ENCODE measurements around the gene PLA2G4A.

Gene PLA2G4A

DNA sequence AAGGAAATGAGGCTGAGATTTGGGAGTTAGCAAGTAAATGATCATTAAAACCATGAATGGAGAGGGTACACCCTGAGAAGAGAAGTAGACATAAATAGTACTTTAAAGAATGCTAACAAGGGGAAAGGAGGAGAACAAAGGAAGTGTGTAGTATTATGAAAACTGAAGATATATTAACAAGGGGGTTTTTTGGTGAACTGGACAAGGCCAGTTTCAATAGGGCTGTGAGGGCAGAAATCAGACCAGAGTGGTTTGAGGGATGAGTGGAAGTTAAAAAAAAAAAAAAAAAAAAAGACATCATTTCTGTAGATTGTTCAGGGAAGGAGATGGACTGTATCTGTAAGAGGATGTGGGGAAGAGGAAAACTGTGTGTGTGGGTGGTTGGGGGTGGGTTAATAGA lies 137.1 kb downstream of the PLA2G4A start:
- no peaks in the 10 kb centered on the region for H3K4me1 ChIP-seq (ENCODE audit: control insufficient read depth, insufficient read depth, low read length)
- H3K9me3 ChIP-seq (replicated peaks; ENCODE audit: low read length), result no peaks in the 10 kb centered on the region
- no peaks in the 10 kb centered on the region for H3K36me3 ChIP-seq (ENCODE audit: insufficient read depth, low read length)
- no peak overlapping the region for H3K4me2 ChIP-seq (ENCODE audit: low read length)
- H3K4me3 ChIP-seq (ENCODE audit: low read length), result no peak overlapping the region
- no peak overlapping the region for H3K9ac ChIP-seq (ENCODE audit: low read depth, low read length)
- H3K27me3 ChIP-seq (ENCODE audit: control insufficient read depth, insufficient read depth, low read length), result no peaks in the 10 kb centered on the region

DNA sequence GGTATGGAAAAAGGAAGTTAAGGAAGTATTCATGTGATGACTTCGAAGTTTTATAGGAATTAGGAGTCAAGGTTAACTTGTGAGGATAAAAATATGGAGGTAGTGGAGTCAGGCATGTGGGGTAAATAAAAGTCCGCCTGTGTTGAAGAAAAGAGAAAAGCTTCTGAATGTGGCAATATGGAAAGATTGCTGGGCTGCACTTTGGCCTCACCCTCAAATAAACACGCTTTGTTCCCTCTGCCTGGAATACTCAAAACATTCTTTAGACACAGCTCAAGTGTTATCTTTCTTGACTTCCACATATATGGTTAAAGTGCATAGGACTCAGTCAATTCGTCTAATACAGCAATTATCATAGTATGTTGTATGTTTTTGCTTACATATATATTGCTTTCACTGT lies 137.7 kb downstream of the PLA2G4A start:
- H3K4me1 ChIP-seq (ENCODE audit: control insufficient read depth, insufficient read depth, low read length), result no peaks in the 10 kb centered on the region
- no peak overlapping the region for H3K4me2 ChIP-seq (ENCODE audit: low read length)
- no peak overlapping the region for H3K4me3 ChIP-seq (ENCODE audit: low read length)
- H3K27me3 ChIP-seq (ENCODE audit: control insufficient read depth, insufficient read depth, low read length), result no peaks in the 10 kb centered on the region
- H3K9ac ChIP-seq (ENCODE audit: low read depth, low read length), result no peak overlapping the region
- H3K36me3 ChIP-seq (ENCODE audit: insufficient read depth, low read length), result no peaks in the 10 kb centered on the region
- no peaks in the 10 kb centered on the region for H3K9me3 ChIP-seq (replicated peaks; ENCODE audit: low read length)

- no peaks in the 10 kb centered on the region for H3K36me3 ChIP-seq (ENCODE audit: insufficient read depth, low read length)
Observed at GRCh38 chr1:186967656-186968394, 139.1 kb downstream of the PLA2G4A start.

GRCh38 chr1:186974774-186975181 lies 146.0 kb downstream of the PLA2G4A start:
- Histone ChIP-seq H3K4me2 (ENCODE audit: low read length) (no peak overlapping the region), H3K9ac (ENCODE audit: low read depth, low read length) (no peak overlapping the region), H3K36me3 (ENCODE audit: insufficient read depth, low read length) (no peaks in the 10 kb centered on the region), H3K9me3 (replicated peaks; ENCODE audit: low read length) (no peaks in the 10 kb centered on the region), H3K4me3 (ENCODE audit: low read length) (no peak overlapping the region), H3K27me3 (ENCODE audit: control insufficient read depth, insufficient read depth, low read length) (no peaks in the 10 kb centered on the region), H3K4me1 (ENCODE audit: control insufficient read depth, insufficient read depth, low read length) (peaks cover 2% of the 10 kb centered on the region)

More at GRCh38 chr1:186967656-186968394, 139.1 kb downstream of the PLA2G4A start:
- no peaks in the 10 kb centered on the region for H3K27me3 ChIP-seq (ENCODE audit: control insufficient read depth, insufficient read depth, low read length)
- no peak overlapping the region for H3K4me3 ChIP-seq (ENCODE audit: low read length)
- H3K4me1 ChIP-seq (ENCODE audit: control insufficient read depth, insufficient read depth, low read length), result no peaks in the 10 kb centered on the region
- no peaks in the 10 kb centered on the region for H3K9me3 ChIP-seq (replicated peaks; ENCODE audit: low read length)
- H3K9ac ChIP-seq (ENCODE audit: low read depth, low read length), result no peak overlapping the region
- no peak overlapping the region for H3K4me2 ChIP-seq (ENCODE audit: low read length)

DNA sequence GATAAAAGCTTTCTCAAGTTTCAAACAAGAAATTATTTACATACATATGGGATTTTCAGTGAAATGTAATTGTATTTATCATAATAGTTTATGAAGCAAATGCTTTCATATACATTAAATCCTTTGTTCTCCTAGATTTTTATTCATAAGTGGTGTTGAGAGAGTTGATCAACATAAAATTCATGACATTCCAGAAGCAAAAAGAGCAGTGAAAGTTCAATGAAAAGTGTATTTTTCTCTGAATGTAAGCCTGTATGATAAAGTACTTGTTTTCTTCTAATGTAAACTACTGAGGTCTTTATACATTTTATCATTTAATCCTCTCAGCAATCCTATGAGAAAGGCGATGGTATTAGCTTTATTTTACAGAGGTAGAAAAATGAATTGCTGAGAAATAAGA lies 146.5 kb downstream of the PLA2G4A start:
- peaks cover 2% of the 10 kb centered on the region for H3K4me1 ChIP-seq (ENCODE audit: control insufficient read depth, insufficient read depth, low read length)
- H3K4me2 ChIP-seq (ENCODE audit: low read length), result no peak overlapping the region
- no peaks in the 10 kb centered on the region for H3K36me3 ChIP-seq (ENCODE audit: insufficient read depth, low read length)
- no peaks in the 10 kb centered on the region for H3K27me3 ChIP-seq (ENCODE audit: control insufficient read depth, insufficient read depth, low read length)
- H3K9me3 ChIP-seq (replicated peaks; ENCODE audit: low read length), result no peaks in the 10 kb centered on the region
- no peak overlapping the region for H3K4me3 ChIP-seq (ENCODE audit: low read length)
- no peak overlapping the region for H3K9ac ChIP-seq (ENCODE audit: low read depth, low read length)

DNA sequence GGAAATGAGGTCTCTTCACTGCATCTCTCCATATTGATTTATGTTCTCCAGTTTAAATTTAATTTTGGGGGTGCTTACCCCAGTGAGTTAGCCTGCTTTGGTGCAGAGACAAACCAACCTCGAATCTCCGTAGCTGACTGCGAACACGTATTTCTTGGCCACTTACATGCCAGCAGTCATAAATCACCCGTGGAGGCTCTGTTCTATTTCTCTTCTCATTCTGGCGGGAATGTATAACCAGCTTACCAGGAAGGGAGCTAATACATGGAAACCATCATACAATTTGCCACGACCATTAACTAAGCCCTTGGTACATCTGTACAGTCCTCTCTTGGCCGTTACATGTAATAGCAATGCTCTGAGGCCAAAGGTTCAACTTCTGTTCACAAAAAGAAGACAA lies 148.0 kb downstream of the PLA2G4A start:
- no peak overlapping the region for H3K9ac ChIP-seq (ENCODE audit: low read depth, low read length)
- no peaks in the 10 kb centered on the region for H3K9me3 ChIP-seq (replicated peaks; ENCODE audit: low read length)
- no peak overlapping the region for H3K4me3 ChIP-seq (ENCODE audit: low read length)
- no peak overlapping the region for H3K4me2 ChIP-seq (ENCODE audit: low read length)
- no peaks in the 10 kb centered on the region for H3K36me3 ChIP-seq (ENCODE audit: insufficient read depth, low read length)
- no peaks in the 10 kb centered on the region for H3K27me3 ChIP-seq (ENCODE audit: control insufficient read depth, insufficient read depth, low read length)
- H3K4me1 ChIP-seq (ENCODE audit: control insufficient read depth, insufficient read depth, low read length), result peaks cover 2% of the 10 kb centered on the region

- peaks cover 2% of the 10 kb centered on the region for H3K4me1 ChIP-seq (ENCODE audit: control insufficient read depth, insufficient read depth, low read length)
- H3K27me3 ChIP-seq (ENCODE audit: control insufficient read depth, insufficient read depth, low read length), result no peaks in the 10 kb centered on the region
- no peak overlapping the region for H3K9ac ChIP-seq (ENCODE audit: low read depth, low read length)
- no peaks in the 10 kb centered on the region for H3K36me3 ChIP-seq (ENCODE audit: insufficient read depth, low read length)
- H3K4me3 ChIP-seq (ENCODE audit: low read length), result no peak overlapping the region
- no peaks in the 10 kb centered on the region for H3K9me3 ChIP-seq (replicated peaks; ENCODE audit: low read length)
- H3K4me2 ChIP-seq (ENCODE audit: low read length), result no peak overlapping the region
Observed at GRCh38 chr1:186977266-186977957, 148.7 kb downstream of the PLA2G4A start.

- Histone ChIP-seq H3K4me3 (ENCODE audit: low read length) (no peak overlapping the region), H3K36me3 (ENCODE audit: insufficient read depth, low read length) (no peaks in the 10 kb centered on the region), H3K4me2 (ENCODE audit: low read length) (no peak overlapping the region), H3K4me1 (ENCODE audit: control insufficient read depth, insufficient read depth, low read length) (peaks cover 2% of the 10 kb centered on the region), H3K9me3 (replicated peaks; ENCODE audit: low read length) (no peaks in the 10 kb centered on the region), H3K27me3 (ENCODE audit: control insufficient read depth, insufficient read depth, low read length) (no peaks in the 10 kb centered on the region), H3K9ac (ENCODE audit: low read depth, low read length) (no peak overlapping the region)
Observed at GRCh38 chr1:186978596-186979556, 150.1 kb downstream of the PLA2G4A start.

GRCh38 chr1:186980400-186980799 lies 151.7 kb downstream of the PLA2G4A start:
- Histone ChIP-seq H3K4me1 (ENCODE audit: control insufficient read depth, insufficient read depth, low read length) (peaks cover 2% of the 10 kb centered on the region), H3K9ac (ENCODE audit: low read depth, low read length) (no peak overlapping the region), H3K4me2 (ENCODE audit: low read length) (no peak overlapping the region), H3K27me3 (ENCODE audit: control insufficient read depth, insufficient read depth, low read length) (no peaks in the 10 kb centered on the region), H3K9me3 (replicated peaks; ENCODE audit: low read length) (no peaks in the 10 kb centered on the region), H3K36me3 (ENCODE audit: insufficient read depth, low read length) (no peaks in the 10 kb centered on the region), H3K4me3 (ENCODE audit: low read length) (no peak overlapping the region)

DNA sequence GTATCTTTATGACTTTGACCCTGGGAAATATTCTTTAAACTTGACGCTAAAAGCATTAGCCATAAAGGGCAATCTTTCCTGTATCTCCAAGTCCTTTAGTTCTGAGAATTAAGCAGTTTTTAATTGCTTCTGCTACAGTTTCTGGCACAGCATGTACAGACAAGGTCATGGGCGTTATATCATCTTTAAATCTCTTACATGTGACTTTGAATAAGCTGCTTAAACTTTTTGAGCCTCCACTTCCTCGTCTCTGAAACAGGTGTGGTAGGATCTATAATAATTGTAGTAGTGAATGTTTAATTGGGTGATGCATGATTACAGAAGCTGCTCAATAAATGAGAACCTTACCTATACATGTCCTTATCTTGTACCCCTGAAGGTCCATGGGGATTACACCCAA lies 153.4 kb downstream of the PLA2G4A start:
- Histone ChIP-seq H3K36me3 (ENCODE audit: insufficient read depth, low read length) (no peaks in the 10 kb centered on the region), H3K4me3 (ENCODE audit: low read length) (no peak overlapping the region), H3K4me2 (ENCODE audit: low read length) (no peak overlapping the region), H3K27me3 (ENCODE audit: control insufficient read depth, insufficient read depth, low read length) (no peaks in the 10 kb centered on the region), H3K9ac (ENCODE audit: low read depth, low read length) (no peak overlapping the region), H3K9me3 (replicated peaks; ENCODE audit: low read length) (no peaks in the 10 kb centered on the region), H3K4me1 (ENCODE audit: control insufficient read depth, insufficient read depth, low read length) (peaks cover 2% of the 10 kb centered on the region)

DNA sequence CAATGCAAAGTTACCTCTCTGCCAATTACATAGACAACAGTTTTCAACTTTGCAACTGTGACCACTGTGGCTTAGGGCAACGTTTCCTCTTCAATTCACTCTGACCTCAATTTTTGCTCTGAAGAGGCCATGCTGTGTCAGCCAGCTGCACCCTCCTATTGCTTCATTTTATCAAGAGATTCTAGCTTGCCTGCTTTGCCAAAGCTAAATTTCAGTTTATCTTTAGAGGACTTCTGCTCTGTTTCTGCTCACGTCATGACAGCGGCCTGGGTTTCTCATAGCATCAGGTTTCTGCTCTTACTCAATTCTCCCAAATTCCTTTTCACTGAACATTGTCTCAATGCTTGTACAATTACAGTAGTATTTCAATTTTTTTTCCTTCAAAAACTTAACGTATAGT lies 154.6 kb downstream of the PLA2G4A start:
- no peaks in the 10 kb centered on the region for H3K4me1 ChIP-seq (ENCODE audit: control insufficient read depth, insufficient read depth, low read length)
- H3K4me3 ChIP-seq (ENCODE audit: low read length), result no peak overlapping the region
- H3K36me3 ChIP-seq (ENCODE audit: insufficient read depth, low read length), result no peaks in the 10 kb centered on the region
- H3K9me3 ChIP-seq (replicated peaks; ENCODE audit: low read length), result no peaks in the 10 kb centered on the region
- H3K9ac ChIP-seq (ENCODE audit: low read depth, low read length), result no peak overlapping the region
- no peaks in the 10 kb centered on the region for H3K27me3 ChIP-seq (ENCODE audit: control insufficient read depth, insufficient read depth, low read length)
- no peak overlapping the region for H3K4me2 ChIP-seq (ENCODE audit: low read length)
